H9 (cell line): ENCODE data around the gene TBC1D23. TPM values are rescaled to one million over a fixed set of nuclear protein-coding genes. Genes with fewer than 3 reads are reported as not detected.

Experiments
- DNase-seq: peaks from one replicate; pipeline ENCODE4 v3.0.0-alpha.2; 2017
- H2AFZ ChIP-seq: one replicate; pipeline ENCODE4 v1.6.1; 2013; ENCODE audit warnings: mild to moderate bottlenecking, low read length, control low read depth, moderate library complexity
- H2AK5ac ChIP-seq: 2 replicates; pipeline ENCODE4 v1.6.1; 2013; ENCODE audit warnings: low read length, control low read depth, mixed read lengths; ENCODE audit not compliant: insufficient read length
- H2BK120ac ChIP-seq: one replicate; pipeline ENCODE4 v1.6.1; 2013; ENCODE audit warnings: low read depth, mild to moderate bottlenecking, low read length, control low read depth, inconsistent platforms; ENCODE audit not compliant: poor library complexity, severe bottlenecking
- H2BK12ac ChIP-seq: 2 replicates; pipeline ENCODE4 v1.6.1; 2013; ENCODE audit warnings: low read length, control low read depth, mixed read lengths, low read depth; ENCODE audit not compliant: insufficient read length
- H2BK15ac ChIP-seq: 2 replicates; pipeline ENCODE4 v1.6.1; 2013; ENCODE audit warnings: low read depth, low read length, control low read depth
- H2BK20ac ChIP-seq: one replicate; pipeline ENCODE4 v1.6.1; 2013; ENCODE audit warnings: low read depth, mild to moderate bottlenecking, low read length, control low read depth, inconsistent platforms; ENCODE audit not compliant: poor library complexity, severe bottlenecking
- H2BK5ac ChIP-seq: 2 replicates; pipeline ENCODE4 v1.6.1; 2013; ENCODE audit warnings: low read length, control low read depth, mixed read lengths; ENCODE audit not compliant: insufficient read length
- H3K14ac ChIP-seq: 2 replicates; pipeline ENCODE4 v1.6.1; 2013; ENCODE audit warnings: low read length, control low read depth; ENCODE audit not compliant: insufficient read depth
- H3K18ac ChIP-seq: 2 replicates; pipeline ENCODE4 v1.6.1; 2013; ENCODE audit warnings: low read depth, mild to moderate bottlenecking, mixed read lengths, low read length, control low read depth; ENCODE audit not compliant: insufficient read length
- H3K23ac ChIP-seq: 2 replicates; pipeline ENCODE4 v1.6.1; 2013; ENCODE audit warnings: low read length, control low read depth, mixed read lengths, low read depth; ENCODE audit not compliant: insufficient read length
- H3K23me2 ChIP-seq: 2 replicates; pipeline ENCODE4 v1.6.1; 2013; ENCODE audit warnings: low read depth, mild to moderate bottlenecking, mixed read lengths, low read length, control low read depth; ENCODE audit not compliant: insufficient read length, poor library complexity, severe bottlenecking
- H3K27ac ChIP-seq: 2 replicates; pipeline ENCODE4 v1.5.1; 2013; ENCODE audit warnings: low read length, control low read depth, mixed read lengths, low read depth; ENCODE audit not compliant: insufficient read length
- H3K27me3 ChIP-seq: 2 replicates; pipeline ENCODE4 v1.6.1; 2013; ENCODE audit warnings: low read length, control low read depth, inconsistent platforms; ENCODE audit not compliant: insufficient read depth
- H3K4ac ChIP-seq: 2 replicates; pipeline ENCODE4 v1.6.1; 2013; ENCODE audit warnings: low read depth, mild to moderate bottlenecking, control low read depth, inconsistent platforms, low read length, moderate library complexity
- H3K4me1 ChIP-seq: 2 replicates; pipeline ENCODE4 v1.6.1; 2013; ENCODE audit warnings: low read length, control low read depth, inconsistent platforms; ENCODE audit not compliant: insufficient read depth
- H3K4me2 ChIP-seq: 2 replicates; pipeline ENCODE4 v1.6.1; 2013; ENCODE audit warnings: low read length, control low read depth, mixed read lengths; ENCODE audit not compliant: insufficient read length, insufficient read depth
- H3K56ac ChIP-seq: 2 replicates; pipeline ENCODE4 v1.6.1; 2013; ENCODE audit warnings: low read depth, mild to moderate bottlenecking, mixed read lengths, low read length, control low read depth; ENCODE audit not compliant: insufficient read length
- H3K79me1 ChIP-seq: 2 replicates; pipeline ENCODE4 v1.6.1; 2013; ENCODE audit warnings: low read depth, mild to moderate bottlenecking, moderate library complexity, low read length, control low read depth, inconsistent platforms; ENCODE audit not compliant: insufficient read depth, poor library complexity, severe bottlenecking
- H3K79me2 ChIP-seq: 2 replicates; pipeline ENCODE4 v1.6.1; 2013; ENCODE audit warnings: low read length, control low read depth, inconsistent platforms; ENCODE audit not compliant: insufficient read depth
- H3K9ac ChIP-seq: 2 replicates; pipeline ENCODE4 v1.6.1; 2013; ENCODE audit warnings: low read length, control low read depth, mixed read lengths; ENCODE audit not compliant: insufficient read length; ENCODE audit errors: extremely low read depth
- H3K9me3 ChIP-seq: one replicate; pipeline ENCODE4 v1.6.1; 2013; ENCODE audit warnings: low read depth, low read length, inconsistent platforms; ENCODE audit not compliant: control insufficient read depth
- H3T11ph ChIP-seq: one replicate; pipeline ENCODE4 v1.6.1; 2013; ENCODE audit warnings: mild to moderate bottlenecking, low read length, control low read depth, inconsistent platforms
- H4K20me1 ChIP-seq: one replicate; pipeline ENCODE4 v1.6.1; 2013; ENCODE audit not compliant: control insufficient read depth, insufficient read length, insufficient read depth
- H4K5ac ChIP-seq: 2 replicates; pipeline ENCODE4 v1.6.1; 2013; ENCODE audit warnings: low read depth, mild to moderate bottlenecking, mixed read lengths, low read length, control low read depth; ENCODE audit not compliant: insufficient read length
- H4K8ac ChIP-seq: replicated peaks from 2 replicates; pipeline ENCODE4 v1.6.1; 2013; ENCODE audit warnings: low read length, control low read depth, mixed read lengths, low read depth; ENCODE audit not compliant: insufficient read length
- H4K91ac ChIP-seq: 2 replicates; pipeline ENCODE4 v1.6.1; 2013; ENCODE audit warnings: low read depth, mild to moderate bottlenecking, moderate library complexity, mixed read lengths, low read length, control low read depth; ENCODE audit not compliant: insufficient read length
- H3K27ac Mint-ChIP-seq, 3 experiments: 2 replicates in 2 of 3; 3 replicates in 1 of 3; pipeline ENCODE4 v1.8.0; 2020 to 2021; ENCODE audit warnings: mixed read lengths in 3 of 3, mild to moderate bottlenecking in 1 of 3, moderate library complexity in 1 of 3
- H3K27me3 Mint-ChIP-seq: 2 replicates; pipeline ENCODE4 v1.8.0; 2021; ENCODE audit warnings: low read depth, mild to moderate bottlenecking, moderate library complexity, mixed read lengths
- H3K36me3 Mint-ChIP-seq, 3 experiments: 2 replicates in 2 of 3; 3 replicates in 1 of 3; pipeline ENCODE4 v1.8.0; 2020 to 2021; ENCODE audit warnings: low read depth in 3 of 3, mixed read lengths in 3 of 3; ENCODE audit not compliant: insufficient read depth in 1 of 3
- H3K4me1 Mint-ChIP-seq, 2 experiments: 2 replicates each; pipeline ENCODE4 v1.8.0; 2020; ENCODE audit warnings: mixed read lengths in 2 of 2
- H3K4me3 Mint-ChIP-seq, 2 experiments: 2 replicates in 1 of 2; 3 replicates in 1 of 2; pipeline ENCODE4 v1.8.0; 2020 to 2021; ENCODE audit warnings: mild to moderate bottlenecking in 2 of 2, mixed read lengths in 2 of 2, moderate library complexity in 1 of 2
- H3K9me3 Mint-ChIP-seq, 2 experiments: 2 replicates in 1 of 2; 3 replicates in 1 of 2; pipeline ENCODE4 v1.8.0; 2020; ENCODE audit warnings: mild to moderate bottlenecking in 2 of 2, mixed read lengths in 2 of 2, moderate library complexity in 1 of 2
- WGBS: extraction: QIAGEN DNeasy Blood & Tissue Kit; methylation state at CpG from one replicate; pipeline ENCODE4 v1.1.7; 2013; ENCODE audit warnings: missing lambda C conversion rate, low lambda C conversion rate, mixed read lengths; ENCODE audit not compliant: insufficient read length; ENCODE audit errors: extremely low coverage; 5-methylcytosine and 5-hydroxymethylcytosine counted together
- total RNA-seq: library from RNA; stranded (reverse); gene quantifications from 2 replicates; pipeline ENCODE4 v1.2.1, GENCODE V29; 2021
- TF ChIP-seq, protein P1 (sequence below): fragments of 200-600 bp; sonication (generic); conservative IDR thresholded peaks from 3 replicates; pipeline ENCODE4 v1.8.0; 2021; ENCODE audit warnings: antibody characterized with exemption, mild to moderate bottlenecking

TBC1D23 gene
- total RNA-seq, 1 experiment from 2014 or later, result 37.1 TPM

DNA sequence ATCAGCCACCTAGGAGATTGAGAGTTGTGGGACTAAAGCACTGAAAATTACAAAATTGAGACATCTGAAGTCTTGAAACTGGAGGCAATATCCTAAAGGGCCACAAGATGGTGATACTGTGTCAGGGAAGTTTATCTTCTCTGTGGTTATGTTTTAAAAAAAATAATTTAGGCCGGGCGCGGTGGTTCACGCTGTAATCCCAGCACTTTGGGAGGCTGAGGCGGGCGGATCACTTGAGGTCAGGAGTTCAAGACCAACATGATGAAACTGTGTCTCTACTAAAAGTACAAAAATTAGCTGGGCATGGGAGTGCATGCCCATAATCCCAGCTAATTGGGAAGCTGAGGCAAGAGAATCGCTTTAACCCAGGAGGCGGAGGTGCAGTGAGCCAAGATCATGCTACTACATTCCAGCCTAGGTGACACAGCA, 55.9 kb downstream of the TBC1D23 start:
- Histone ChIP-seq H3K56ac (no peak overlapping the region), H2BK20ac (no peak overlapping the region), H3K4me2 (no peak overlapping the region)

More for the DNA sequence above, 55.9 kb downstream of the TBC1D23 start:
- Histone ChIP-seq H3K4ac (no peak overlapping the region), H3K9ac (no peak overlapping the region), H3K18ac (no peak overlapping the region), H2BK15ac (no peak overlapping the region), H3K23ac (no peak overlapping the region), H3K27ac (no peak overlapping the region), H3K27me3 (no peaks in the 10 kb centered on the region), H3K79me1 (no peaks in the 10 kb centered on the region), H3K4me1 (no peaks in the 10 kb centered on the region), H2BK120ac (no peak overlapping the region), H2BK5ac (no peak overlapping the region), H3K14ac (no peak overlapping the region), H3K23me2 (no peaks in the 10 kb centered on the region), H3T11ph (no peak overlapping the region), H4K8ac (no peak overlapping the region), H2AFZ (no peak overlapping the region), H4K91ac (no peak overlapping the region), H2AK5ac (no peak overlapping the region), H3K9me3 (no peaks in the 10 kb centered on the region), H3K79me2 (no peaks in the 10 kb centered on the region), H4K5ac (no peak overlapping the region), H2BK12ac (no peak overlapping the region), H4K20me1 (no peaks in the 10 kb centered on the region)
- no CpG with 5 or more reads among the region's 8 CpGs for WGBS
- peaks cover 0 to 25% (median 7%) of the 10 kb centered on the region in 3 experiments; a peak in 5 of 7 replicates for H3K36me3 Mint-ChIP-seq
- H3K4me3 Mint-ChIP-seq, result no peak overlapping the region
- TF ChIP-seq, protein P1, sequence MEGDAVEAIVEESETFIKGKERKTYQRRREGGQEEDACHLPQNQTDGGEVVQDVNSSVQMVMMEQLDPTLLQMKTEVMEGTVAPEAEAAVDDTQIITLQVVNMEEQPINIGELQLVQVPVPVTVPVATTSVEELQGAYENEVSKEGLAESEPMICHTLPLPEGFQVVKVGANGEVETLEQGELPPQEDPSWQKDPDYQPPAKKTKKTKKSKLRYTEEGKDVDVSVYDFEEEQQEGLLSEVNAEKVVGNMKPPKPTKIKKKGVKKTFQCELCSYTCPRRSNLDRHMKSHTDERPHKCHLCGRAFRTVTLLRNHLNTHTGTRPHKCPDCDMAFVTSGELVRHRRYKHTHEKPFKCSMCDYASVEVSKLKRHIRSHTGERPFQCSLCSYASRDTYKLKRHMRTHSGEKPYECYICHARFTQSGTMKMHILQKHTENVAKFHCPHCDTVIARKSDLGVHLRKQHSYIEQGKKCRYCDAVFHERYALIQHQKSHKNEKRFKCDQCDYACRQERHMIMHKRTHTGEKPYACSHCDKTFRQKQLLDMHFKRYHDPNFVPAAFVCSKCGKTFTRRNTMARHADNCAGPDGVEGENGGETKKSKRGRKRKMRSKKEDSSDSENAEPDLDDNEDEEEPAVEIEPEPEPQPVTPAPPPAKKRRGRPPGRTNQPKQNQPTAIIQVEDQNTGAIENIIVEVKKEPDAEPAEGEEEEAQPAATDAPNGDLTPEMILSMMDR, result peak; percentile 76
- H3K27ac Mint-ChIP-seq, result no peak overlapping the region
- H3K9me3 Mint-ChIP-seq, result no peaks in the 10 kb centered on the region
- no peak for DNase-seq
- peaks cover 3 to 4% of the 10 kb centered on the region in 2 experiments for H3K4me1 Mint-ChIP-seq
- no peaks in the 10 kb centered on the region for H3K27me3 Mint-ChIP-seq
